Activated CD4-positive, alpha-beta T cell treated with anti-CD3 and anti-CD28 coated beads, Interleukin-2, amount 50 U/mL, for 4 hours (primary cell): ENCODE results near the gene TTC27.
"Not testable (repeated sequence)": the region's sequence is repeated elsewhere in the genome, so short reads cannot be mapped to it uniquely, and the experiment has no call there.

Experiments used
- DNase-seq, 2 experiments: peaks; one replicate each; pipeline ENCODE4 v3.0.0-alpha.2; 2020

Gene TTC27

DNA sequence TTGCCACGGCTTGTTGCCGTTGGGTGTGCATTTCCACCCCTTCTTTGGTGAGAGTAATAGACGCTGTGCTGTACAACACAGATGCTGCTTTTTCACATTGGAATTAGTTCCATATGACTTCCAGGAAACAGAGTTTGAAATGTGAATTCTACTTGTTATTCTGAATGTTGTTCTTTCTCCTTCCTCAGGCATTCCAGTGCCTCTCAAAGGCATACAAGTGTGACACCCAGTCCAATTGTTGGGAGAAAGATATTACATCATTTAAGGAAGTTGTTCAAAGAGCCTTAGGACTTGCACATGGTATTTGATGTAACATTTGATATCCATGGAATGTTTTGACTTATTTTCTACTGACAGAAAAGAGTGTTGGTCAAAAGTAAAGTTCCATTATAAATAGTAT, 184.5 kb downstream of the TTC27 start:
- DNase-seq = no peak

DNA sequence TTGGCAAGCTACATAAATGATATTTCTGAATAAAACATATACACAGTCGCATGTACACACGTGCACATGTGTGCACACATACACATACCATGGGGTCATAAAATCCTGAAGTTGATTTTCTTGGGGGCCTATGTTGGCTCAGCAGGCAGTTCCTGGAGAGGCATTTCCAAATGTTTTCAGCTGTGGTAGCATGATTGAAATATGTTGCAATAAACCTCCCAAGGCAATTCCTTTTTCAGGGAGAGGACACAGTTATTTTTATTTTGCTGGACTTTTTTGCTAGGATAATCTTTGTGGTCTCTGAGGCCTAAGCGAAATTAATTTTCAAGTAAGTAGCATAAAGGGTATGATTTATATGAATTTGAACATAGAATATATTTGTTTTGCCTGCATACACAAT, 192.2 kb downstream of the TTC27 start:
- no peak for DNase-seq

DNA sequence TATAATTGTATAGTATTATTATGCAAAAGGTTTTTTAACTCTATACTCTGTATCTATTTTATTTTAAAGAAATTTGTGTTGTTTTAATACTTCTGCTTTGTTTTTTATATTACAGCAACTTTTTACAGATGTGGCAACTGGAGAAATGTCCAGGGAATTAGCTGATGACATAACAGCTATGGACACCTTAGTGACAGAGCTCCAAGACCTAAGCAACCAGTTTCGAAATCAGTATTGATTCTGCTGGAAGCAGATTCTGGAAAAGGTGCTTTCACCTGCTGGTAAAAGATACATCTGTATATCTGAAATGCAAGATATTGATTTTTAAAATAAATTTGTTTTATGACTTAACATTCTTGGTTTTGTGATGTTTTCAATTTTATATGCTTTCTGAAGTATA, 192.9 kb downstream of the TTC27 start:
- DNase-seq = no peak

DNA sequence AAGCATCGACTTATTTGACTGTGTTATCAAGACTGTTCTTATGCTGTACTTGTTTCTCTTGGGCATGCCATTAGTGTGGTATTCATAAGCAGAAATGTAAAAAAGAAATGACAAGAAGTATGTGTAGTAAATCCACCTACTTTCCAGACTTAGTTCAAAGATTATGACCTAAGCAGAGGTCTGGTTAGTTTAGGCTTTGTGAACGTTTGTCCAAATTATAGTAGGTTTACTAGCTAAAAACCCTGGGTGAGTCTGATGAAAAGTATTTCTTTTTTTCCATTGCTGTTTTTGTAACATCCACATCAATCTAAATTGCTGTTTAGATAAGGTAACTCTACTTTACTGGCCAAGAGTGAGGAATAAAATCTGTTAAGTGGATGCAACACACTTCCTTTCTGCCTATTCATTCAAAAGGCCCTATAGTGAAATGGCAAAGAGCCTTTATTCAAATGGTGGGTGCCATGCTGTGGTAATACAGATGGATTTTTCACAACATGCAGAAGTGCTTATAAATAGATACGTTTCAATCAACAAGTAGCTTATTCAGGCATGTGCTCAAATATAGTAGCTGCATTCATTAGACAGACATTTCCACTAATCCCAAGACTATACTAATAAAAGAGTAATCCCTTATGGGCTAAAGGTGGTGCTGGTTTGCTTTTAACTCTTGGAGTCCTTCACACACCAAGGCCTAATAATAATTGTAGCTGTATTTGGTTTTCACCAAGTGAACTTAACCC, 196.4 kb downstream of the TTC27 start:
- DNase-seq = no peak

DNA sequence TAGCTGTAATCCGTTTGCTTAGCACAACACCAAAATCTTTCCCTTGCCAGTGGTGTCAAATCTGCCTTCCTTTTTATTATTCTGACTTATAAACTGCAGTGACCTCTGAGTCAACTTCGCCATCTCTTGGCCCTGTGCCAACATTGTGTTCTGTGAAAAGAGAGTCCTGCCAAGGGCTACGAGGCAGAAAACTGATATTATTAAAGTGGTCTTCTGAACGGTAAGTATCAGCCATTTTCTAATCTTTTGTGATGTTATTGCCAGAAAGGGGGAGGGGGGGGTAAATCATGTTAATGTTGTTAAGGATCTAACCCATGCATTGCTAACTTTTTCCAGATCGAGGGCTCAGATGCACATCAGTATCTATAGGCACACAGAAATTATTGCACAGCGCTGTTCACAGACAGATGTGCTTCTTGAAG, 197.5 kb downstream of the TTC27 start:
- no peak for DNase-seq

DNA sequence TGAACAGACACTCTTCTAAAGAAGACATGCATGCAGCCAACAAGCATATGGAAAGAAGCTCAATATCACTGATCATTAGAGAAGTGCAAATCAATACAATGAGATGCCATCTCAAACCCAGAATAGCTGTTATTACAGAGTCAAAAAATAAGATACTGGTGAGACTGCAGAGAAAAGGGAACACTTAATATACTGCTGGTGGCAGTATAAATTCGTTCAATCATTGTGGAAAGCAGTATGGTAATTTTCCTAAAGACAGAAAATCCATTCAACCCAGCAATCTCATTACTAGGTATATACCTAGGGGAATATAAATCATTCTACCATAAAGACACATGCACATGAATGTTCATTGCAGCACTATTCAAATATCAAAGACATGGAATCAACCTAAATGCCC, 202.3 kb downstream of the TTC27 start:
- DNase-seq = no peak

DNA sequence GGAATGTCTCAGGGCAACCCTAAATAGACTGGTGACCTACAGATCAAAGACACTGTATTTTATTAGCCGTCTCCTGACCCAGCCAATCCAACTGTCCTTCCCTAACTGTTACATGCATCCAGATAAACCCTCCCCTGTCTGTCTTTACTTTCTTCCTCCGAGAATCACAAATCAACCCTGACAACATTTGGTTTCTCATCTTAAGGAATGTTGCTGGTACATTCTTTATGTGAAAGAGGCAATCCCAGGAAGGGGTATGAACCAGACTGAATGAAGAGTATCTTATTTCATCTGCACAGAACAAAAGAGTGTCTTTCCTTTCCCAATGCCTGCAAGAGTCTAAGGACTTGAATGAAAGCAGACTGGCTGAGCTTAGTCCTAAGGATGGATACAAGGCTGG, 205.0 kb downstream of the TTC27 start:
- DNase-seq = no peak

DNA sequence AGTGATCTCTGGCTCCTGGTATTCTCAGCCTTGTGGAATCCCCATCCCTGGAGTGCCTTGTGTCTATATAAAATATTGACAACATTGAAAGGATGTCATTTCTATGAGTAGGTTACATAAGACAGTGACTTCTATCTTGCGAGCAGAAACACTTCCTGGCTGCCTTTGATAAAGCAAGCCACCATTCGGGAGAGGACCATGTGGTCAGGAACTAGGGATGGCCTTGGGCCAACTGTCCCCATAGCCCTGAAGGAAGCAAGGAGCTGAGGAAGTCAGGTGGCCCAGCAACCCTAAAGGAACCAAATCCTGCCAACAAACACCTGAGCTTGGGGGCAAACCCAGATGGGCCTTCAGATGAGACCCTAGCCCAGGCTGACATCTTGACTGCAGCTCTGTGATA, 205.9 kb downstream of the TTC27 start:
- no peak for DNase-seq

DNA sequence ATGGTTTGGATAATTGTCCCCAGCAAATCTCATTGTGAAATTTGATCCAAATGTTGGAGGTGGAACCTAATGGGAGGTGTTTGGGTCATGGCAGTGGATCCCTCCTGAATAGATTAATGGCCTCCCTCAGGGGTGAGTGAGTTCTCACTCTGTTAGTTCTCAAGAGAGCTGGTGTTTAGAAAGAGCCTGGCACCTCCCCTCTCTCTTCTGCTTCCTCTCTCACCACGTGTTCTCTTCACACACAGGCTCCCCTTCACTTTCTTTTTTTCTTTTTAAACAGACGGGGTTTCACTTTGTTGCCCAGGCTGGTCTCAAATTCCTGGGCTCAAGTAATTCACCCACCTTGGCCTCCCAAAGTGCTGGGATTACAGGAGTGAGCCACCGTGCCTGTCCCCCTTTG, 207.3 kb downstream of the TTC27 start:
- DNase-seq = no peak

DNA sequence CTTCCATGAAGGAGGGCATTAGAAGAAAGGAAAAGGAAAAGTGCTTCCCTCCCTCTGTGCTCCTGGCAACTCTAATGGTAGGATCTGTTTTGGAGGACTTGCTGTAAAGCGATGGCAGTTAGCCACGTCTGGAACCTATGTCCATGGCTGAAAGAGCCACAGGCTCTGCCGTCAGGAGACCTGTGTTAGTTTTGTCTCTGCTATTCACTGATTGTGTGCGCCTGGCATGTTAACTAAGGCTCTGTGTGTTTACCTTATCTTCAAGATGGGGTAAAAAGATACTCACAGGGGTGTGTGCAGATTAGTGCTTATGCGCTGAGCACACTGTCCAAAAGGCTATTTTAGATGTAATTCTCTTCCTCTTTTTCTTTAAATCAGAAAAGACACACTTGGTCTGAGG, 209.1 kb downstream of the TTC27 start:
- no peak for DNase-seq

DNA sequence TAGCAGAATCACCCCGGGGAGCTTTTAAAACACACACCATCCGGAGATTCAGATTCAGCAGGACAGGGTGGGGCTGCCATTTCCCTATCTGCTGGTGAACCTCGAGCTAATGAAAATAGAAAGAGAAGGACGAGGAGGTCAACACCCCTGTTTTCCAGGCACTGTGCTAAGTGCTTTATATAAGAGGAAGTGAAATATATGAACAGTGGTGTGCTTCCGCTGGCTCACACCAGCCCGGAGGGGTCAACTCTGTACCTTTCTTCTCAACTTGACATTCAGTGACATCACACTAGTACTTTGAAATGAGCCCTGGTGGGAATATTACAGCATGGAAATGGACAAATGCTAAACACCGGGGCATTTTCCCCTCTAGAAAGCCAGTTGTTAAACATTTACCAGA, 210.6 kb downstream of the TTC27 start:
- DNase-seq = no peak

DNA sequence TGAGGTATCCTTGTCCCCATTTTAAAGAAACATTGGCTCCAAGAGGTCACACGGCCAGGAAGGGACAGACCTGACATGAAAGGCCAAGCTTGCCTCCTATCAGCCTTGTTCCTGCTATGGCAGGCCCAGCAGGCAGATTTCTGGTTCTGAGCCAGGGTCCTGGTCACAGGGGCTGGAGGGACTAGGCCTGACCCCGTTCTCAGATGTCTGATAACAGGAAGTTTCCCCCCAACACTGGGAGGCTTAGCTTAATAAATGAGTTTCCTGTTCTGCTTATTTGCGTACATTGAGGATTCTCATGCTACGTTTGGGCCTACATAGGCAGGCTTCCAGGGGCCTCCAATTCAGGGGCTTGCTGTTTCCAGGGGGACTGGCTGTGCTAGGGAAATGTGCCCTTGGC, 211.1 kb downstream of the TTC27 start:
- no peak for DNase-seq

DNA sequence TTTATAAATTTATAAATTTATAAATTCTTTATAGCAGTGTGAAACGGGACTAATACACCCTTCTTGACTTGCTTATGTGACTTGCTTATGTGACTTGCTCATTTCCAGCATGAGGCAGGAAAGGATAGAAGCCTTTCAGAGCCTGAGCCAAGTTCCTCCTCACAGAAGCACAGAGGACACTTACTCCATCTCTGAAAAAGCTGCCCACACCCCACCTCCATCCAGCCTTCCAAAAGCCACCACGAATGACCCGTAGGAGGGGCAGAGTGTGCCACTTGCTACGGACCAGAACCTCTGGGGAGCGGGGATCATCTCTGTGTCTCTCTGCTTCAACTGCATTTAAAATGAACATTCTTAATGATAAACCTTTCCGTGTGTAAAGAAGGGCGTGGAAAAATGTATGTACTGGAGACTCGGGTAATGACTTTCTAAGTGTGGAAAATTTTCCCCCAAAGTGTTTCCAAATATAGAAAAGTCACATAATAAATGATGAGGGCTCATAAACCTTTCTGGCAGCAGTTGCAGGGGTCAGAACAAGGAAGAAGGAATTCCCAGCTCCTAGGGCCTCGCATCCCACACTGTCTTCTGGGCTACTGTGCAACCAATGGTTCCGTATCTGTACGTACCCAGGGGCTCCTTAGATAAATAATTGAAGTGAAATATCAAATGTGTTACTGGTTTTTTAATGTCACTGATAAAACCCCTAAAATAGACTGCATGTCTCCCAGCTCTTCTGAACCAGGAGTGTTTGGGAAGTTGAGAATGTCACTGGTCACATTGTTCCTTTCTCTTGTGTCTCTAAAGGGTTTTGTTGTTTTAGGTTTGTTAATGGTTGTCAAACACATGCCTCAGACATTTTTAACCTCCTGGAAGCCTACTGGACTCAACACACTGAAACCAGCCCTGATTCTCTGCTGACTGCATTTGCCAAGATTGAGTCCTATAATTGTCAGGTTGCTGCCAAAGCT, 214.4 kb downstream of the TTC27 start:
- no peak for DNase-seq

DNA sequence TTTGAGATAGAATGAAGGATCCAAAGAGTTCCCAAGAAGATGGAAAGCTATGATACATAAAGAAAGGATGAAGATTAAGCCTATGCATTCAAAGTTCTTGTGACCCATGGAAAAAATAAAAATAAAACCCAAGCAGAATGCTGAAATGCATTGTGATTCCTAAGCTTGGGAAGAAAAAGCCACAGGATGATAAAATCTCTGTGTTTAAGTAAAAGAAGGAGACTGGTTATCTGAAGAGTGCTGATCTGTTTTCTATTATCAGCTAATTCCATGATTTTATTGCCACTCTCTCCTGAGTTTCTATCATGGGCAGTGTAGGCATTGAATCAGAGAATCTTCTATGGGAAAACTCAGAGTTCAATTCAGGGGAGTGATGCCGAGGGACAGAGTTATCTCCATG, 215.8 kb downstream of the TTC27 start:
- DNase-seq = no peak

DNA sequence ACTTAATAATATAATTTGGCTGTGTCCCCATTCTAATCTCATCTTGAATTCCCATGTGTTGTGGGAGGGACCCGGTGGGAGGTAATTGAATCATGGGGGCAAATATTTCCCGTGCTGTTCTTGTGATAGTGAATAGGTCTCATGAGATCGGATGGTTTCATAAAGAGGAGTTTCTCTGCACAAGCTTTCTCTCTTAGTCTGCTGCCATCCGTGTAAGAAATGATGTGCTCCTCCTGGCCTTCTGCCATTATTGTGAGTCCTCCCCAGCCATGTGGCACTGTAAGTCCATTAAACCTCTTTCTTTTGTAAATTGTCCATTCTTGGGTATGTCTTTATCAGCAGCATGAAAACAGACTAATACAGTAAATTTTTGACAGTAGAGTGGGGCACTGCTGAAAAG, 216.4 kb downstream of the TTC27 start:
- DNase-seq = no peak

DNA sequence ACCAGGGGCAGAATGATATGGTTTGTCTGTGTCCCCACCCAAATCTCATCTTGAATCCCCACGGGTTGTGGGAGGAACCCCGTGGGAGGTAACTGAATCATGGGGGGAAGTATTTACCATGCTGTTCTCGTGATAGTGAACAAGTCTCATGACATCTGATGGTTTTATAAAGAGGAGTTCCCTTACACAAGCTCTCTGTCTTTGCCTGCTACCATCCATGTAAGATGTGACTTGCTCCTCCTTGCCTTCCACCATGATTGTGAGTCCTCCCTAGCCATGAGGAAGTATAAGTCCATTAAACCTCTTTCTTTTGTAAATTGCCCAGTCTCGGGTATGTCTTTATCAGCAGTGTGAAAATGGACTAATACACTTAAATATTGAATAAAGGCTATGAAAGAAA, 218.4 kb downstream of the TTC27 start:
- not testable (repeated sequence) for DNase-seq

DNA sequence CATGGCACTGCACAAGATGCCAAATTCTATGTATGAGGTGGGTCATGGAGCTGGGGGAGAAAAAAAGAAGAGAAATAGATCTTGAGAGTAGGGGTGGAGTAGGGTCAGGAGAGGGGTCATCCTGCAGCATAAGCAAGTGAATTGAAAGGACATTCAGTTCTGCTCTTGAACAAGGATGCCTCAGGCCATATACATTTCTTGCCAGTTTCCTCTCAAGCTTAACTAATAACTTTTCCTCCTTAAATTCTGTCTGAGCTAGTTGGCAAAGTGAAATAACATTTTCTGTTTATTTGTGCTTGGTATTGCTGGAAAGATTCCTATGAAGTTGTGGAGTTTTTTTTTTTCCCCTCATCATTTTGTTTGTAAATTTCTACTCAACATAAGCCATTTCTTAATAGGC, 219.9 kb downstream of the TTC27 start:
- DNase-seq = no peak

DNA sequence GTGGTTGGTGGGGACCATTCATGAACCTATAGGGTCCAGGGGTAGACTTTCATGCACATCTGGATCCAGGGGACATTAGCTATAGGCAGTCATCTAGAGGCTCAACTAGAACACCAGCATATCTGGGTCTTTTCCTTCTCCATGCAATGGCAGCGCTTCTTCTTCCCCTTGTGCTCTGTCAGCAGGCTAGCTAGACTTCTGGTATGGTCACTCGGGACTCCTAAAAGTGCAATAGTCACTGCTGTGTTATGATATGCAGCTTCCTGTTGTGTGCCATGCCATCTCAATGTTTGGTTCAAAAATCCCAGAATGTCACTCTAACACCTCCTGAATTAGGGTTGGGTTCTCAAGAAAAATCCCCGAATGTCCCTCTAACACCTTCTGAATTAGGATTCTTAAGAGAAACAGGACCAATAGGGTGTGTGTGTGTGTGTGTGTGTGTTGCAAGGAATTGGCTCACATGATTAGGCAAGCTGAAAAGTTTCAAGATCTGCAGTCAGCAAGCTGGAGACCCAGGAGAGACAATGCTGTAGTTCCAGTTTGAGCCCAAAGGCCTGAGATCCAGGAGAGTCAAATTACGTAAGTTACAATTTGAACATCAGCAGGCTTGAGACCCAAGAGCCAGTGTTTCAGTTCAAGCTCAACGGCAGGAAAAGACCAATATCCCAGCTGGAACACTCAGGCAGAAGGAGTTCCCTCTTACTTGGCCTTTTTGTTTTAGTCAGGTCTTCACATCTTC, 221.8 kb downstream of the TTC27 start:
- DNase-seq = no peak

DNA sequence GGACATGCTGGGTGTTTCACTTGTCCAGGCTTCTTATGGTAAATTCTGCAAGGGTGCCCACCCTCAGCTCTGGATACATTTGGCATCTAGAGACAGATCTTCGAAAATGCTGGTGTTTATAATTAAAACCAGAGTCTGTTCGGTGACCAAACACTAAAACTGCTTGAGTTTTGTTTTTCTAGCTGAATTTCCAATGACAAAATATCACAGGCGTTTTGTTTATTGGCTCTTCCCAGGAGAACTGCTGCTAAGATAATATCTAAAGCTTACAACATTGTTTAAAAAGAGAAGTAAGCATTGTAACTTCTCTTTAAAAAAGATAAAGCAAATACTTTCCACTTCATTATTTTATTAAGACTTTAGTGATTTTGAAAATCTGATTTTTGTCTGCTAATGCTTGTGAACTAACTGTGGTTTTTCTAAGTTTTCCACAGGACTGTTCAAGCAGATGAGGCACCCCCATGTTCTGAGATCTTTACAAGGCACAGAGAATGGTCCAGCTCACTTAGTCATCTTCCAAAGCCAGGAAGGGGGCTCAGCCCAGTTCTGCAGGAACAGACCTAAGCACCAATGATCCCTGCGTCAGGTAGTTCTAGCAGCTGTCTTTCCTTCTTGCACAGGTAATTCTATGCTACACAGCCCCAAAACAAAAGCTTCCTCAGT, 224.1 kb downstream of the TTC27 start:
- no peak for DNase-seq

DNA sequence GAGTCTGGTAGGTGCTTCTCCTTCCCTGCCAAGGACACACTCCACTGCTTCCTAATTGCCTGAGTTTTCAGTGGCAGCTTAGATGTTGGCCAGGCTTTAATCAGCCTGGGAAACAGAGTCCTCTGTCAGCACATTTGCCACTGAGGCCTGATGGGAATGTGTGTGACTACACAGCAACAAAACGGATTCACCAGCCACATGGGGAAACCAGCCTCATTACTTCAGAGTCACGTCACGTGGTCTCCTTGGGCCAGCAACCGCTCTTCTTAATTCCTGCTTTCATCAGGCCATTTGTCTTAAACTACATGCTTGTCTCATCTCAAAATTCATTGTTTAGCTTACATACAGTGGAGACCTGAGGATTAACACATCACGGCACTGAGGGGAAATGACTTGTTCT, 225.0 kb downstream of the TTC27 start:
- no peak for DNase-seq

DNA sequence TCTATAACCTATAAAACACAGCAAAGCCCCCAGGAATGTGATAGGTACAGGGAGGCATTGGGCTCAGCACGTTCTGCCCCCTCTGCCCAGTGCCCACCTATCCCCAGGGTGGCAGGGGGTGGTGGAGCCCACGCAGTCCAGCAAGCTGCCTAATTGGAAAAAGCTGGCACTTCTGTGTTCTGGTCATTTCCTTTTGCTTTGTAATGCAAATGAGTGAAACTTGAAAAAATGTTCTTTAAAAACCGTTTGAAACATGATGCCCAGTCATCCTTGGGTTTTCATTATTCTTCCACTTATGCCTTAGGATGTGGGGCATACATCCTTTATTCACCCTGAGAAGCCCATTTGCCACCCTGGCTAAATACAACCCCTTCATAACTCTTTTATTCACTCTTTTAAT, 229.0 kb downstream of the TTC27 start:
- DNase-seq = no peak

DNA sequence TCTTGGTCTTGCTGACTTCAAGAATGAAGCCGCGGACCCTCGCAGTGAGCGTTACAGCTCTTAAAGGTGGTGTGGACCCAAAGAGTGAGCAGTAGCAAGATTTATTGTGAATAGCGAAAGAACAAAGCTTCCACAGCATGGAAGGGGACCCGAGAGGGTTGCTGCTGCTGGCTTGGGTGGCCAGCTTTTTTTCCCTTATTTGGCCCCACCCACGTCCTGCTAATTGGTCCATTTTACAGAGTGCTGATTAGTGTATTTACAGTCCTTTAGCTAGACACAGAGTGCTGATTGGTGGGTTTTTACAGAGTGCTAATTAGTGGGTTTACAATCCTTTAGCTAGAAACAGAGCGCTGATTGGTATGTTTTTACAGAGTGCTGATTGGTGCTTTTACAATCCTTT, 230.9 kb downstream of the TTC27 start:
- DNase-seq = no peak

DNA sequence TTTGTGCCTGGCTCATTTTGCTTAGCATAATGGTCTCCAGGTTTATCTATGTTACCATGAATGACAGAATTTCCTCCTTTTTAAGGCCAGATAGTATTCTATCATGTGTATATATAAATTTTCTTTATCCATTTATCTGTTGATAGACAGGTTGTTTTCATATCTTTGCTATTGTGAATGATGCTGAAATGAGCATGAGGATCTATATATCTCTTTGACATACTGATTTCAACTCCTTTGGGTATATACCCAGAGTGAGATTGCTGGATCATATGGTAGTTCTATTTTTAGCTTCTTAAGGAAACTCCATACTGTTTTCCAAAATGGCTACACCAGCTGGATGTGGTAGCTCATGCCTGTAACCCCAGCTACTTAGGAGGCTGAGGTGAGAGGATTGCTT, 232.5 kb downstream of the TTC27 start:
- DNase-seq = no peak
